G401.6 (cell line): Measurements from ENCODE around the gene ZNF565.
A peak's percentile ranks its signal among the peaks of the same experiment; 100 is the strongest.
"Not testable (repeated sequence)": the region's sequence is repeated elsewhere in the genome, so short reads cannot be mapped to it uniquely, and the experiment has no call there.

ENCODE experiments used
- FAIRE-seq: peaks from 2 replicates; lab custom pipeline; 2012; peaks lifted over from hg19 to GRCh38; lab: Jason Lieb, UNC

ZNF565 gene

DNA sequence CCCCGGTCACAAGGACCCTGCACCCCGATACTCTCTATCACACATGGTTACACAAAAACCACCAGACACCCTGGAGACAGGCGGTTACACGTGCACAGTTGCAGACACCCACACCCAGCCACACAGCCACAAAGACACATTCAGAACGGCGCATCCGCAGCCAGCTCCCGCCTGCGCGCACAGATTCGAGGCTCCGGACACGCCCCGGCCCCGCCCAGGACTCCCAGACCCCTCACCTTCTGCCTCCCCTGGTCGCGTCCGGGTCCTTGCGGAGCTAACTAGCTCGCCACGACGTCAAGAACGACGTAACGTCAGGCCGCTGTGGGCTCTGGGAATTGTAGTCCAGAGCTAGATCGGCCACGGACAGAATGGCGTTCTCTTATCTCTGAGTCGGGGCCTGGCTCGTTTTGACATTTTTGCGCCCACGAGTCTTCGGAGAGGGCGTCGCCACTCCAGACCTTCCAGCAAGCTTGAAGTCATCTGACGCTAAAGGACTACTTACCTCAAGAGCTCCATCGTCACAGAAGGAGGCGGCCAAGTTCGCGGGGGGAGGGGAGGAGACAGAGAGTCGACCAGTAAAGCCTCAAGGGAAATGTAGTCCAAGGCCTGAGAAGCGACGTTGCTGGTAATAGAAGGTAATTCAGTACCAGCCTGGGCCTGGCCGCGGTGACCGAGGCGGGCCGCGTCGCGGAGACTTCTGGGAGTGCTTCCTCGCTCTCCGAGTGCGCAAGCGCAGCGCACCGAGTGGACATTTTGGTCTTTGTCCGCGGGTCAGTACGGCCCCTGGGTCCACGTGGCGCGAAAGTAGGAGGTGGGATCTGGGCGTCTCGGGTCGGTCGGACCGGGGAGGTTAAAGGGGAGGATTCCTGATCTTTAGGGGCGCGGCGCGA, at the start of gene ZNF565, which contains the start of gene ZNF146:
TSS of gene ZNF565 (minus strand) at position 280 of the 890 bp plus-strand sequence. CDS start 12,680 bp downstream, outside the sequence.
TSS of gene ZNF146 (plus strand) at position 721 of the 890 bp plus-strand sequence. CDS start 21,335 bp downstream, outside the sequence.
- FAIRE-seq, result peak; percentile 96

DNA sequence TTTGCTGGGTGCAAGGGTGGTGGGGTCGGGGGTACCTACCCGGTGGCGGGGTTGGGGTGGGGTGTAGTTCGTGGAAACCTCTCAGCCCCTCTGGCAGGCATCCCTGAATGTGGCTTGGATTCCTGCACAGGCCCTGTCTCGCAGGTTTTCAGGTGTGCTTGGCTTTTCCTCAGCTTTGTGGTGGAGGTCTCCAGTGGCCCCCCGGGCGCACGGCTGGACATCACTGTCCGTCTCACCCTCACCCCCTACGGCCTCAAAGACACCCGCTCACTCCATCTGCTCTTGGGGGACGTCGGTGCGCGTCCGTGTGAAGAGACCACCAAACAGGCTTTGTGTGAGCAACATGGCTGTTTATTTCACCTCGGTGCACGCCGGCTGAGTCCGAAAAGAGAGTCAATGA, 44.7 kb upstream of the ZNF565 start:
- no peak for FAIRE-seq

DNA sequence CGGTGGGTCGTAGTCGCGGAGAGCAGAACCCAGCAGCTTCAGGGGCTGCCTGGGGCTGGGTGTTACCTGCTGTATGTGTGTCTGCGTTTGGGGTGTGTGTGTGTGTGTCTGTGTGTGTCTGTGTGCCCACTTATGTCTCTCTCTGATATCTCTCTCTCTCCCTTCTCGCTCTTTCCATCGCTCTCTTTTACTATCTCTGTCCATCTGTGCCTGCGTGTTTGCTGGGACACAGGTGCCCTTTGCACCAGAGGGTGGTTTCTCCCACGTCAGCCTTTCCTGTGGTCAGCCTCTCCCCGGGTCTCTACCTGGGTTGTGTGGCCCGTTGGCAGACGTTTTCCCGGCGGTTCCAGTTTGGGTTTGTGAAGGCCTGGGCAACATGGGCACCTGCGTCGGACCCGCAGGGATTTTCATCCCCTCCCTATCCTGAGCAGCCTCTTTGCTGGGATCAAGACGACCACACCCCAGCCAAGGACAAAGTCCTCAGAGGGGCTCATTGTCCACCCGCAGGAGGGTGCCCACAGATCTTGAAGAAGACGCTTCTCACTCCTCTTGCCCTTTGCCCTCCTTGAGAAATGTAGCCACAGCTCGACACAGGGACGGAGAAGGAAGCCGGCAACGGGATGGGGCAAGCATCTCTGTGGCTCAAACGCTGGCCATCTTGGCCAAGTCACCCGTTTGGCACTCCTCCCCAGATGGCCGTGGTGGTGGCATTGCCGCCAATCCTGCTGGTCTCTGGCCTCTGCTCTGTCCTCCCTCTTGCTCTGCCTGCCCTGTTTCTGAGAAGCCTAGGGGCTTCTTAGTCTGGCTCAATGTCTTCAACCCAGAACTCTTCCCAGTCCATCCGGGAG, 43.8 kb upstream of the ZNF565 start:
- no peak for FAIRE-seq

DNA sequence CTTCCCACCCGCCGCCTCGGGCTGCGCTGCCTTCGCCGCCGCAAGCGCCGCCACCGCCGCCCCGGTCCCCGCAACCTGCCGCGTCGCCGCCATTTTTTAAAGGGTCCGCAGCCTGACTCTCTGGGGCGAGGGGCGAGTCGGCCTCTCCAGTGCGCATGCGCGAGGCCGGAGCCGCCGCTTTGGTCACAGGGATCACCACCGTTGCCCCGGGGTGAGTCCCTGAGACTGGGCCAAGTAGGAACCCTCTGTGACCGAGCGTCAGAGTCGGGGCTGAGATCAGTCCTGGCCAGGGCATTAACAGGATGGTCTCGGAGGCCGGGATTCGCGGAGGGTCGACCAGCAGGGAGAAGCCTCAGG, 43.0 kb upstream of the ZNF565 start:
- FAIRE-seq, result no peak

DNA sequence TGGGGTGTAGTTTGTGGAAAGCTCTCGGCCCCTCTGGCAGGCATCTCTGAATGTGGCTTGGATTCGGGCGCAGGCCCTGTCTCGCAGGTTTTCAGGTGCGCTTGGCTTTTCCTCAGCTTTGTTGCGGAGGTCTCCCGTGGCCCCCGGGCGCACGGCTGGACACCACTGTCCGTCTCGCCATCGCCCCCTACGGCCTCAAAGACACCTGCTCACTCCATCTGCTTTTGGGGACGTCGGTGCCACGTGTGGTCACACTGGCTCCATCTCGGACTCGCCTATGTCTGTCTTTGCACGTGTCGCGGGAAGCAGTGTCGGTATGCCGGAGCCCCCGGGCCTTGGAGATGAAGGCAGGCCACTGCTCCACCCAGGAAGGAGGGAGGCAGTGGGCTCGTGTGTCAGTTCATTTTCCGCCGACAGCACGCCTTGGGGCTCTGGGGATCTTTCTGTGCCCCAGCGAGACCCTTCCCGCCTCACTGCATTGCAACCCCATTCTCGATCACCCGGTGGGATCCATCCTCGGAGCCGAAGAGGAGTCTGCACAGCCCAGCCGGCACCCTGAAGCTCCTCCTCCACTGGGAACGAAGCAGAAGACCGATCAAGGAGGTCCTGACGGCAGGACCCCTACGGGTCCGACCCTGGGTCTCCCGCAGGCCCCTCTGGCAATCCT, 42.5 kb upstream of the ZNF565 start:
- FAIRE-seq, result no peak

- no peak for FAIRE-seq
Measured at GRCh38 chr19:36256064-36256463, 41.6 kb upstream of the ZNF565 start.

GRCh38 chr19:36255316-36255715, 40.9 kb upstream of the ZNF565 start:
- no peak for FAIRE-seq

DNA sequence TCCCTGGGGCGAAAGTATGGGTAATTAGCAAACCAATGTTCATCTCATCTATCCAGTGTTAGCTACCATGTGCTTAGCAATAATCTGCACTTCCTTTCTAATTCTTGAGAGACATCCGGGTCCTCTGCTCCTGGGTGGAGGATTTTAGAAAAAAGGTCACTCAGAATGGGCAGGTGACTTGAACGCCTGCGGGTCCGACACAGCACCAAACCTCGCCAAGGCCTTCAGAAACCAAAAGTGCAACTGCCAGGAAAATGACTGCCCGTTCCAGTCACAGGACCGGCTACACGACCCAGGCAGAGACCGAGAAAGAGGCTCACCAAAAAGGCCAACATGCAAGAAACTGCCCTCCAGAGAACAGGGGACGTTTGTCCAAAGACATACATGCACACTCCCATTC, 40.4 kb upstream of the ZNF565 start:
- FAIRE-seq, result no peak

DNA sequence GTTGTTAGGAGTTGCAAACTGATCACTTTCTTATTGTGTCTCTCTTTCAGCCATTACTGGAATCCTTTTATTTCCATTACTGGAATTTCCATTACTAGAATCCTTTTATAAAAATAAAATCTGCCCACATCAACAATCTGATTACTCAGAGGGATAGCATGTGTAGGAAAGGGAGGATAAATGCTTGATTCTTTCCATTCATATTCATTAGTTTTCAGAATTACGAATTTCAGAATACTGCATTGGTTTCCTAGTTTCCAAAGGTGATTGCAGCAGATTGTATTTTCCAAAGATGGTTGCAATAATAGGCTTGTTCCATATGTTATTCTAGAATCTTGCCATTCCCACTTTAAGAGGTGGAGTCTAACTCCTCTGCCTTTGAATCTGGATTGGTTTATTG, 37.6 kb upstream of the ZNF565 start:
- FAIRE-seq, result no peak

DNA sequence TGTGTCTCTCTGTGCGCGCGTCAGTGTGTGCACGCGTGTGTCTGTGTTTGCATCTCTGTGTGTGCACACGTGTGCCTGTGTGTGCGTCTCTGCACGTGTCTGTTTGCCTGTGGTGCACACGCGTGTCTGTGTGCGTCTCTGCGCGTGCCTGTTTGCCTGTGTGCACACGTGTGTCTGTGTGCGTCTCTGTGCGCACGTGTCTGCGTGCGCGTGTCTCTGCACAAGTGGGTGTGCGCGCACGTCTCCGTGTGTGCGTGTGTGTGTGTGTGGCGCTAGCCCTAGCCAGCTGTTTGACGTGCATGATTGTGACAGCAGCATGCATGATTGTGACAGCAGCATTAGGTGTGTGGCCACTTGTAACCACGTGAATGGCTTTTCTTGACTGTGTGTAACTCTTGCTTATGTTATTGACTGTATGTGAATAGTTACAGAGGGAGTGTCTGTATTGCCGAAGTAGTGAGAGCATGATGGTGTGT, 31.6 kb upstream of the ZNF565 start:
- FAIRE-seq, result no peak

GRCh38 chr19:36245210-36246005, 30.9 kb upstream of the ZNF565 start:
- no peak for FAIRE-seq

DNA sequence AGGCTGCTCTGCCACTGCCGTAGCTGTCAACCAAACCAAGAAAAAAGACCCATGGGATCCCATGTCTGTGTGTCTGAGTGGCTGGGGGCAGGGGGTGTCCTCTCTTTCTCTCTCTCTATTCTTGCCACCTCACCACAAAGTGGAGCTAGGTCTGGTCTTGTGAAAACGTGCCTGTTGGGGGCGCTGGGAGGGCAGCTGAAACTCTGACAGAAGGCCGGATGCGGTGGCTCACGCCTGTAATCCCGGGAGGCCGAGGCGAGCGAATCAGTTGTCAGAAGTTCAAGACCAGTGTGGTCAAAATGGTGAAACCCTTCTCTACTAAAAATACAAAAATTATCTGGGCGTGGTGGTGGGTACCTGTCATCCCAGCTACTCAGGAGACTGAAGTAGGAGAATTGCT, 29.6 kb upstream of the ZNF565 start:
- no peak for FAIRE-seq

DNA sequence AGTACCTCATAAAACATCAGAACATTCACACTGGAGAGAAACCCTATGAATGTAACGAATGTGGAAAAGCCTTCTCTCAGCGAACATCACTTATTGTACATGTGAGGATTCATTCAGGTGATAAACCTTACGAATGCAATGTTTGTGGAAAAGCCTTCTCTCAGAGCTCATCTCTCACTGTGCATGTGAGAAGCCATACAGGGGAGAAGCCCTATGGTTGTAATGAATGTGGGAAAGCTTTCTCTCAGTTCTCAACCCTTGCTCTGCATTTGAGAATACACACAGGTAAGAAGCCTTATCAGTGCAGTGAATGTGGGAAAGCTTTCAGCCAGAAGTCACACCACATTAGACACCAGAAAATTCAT, 22.5 kb upstream of the ZNF565 start:
- no peak for FAIRE-seq

- FAIRE-seq, result no peak
Measured at GRCh38 chr19:36236304-36236945, 22.0 kb upstream of the ZNF565 start.

DNA sequence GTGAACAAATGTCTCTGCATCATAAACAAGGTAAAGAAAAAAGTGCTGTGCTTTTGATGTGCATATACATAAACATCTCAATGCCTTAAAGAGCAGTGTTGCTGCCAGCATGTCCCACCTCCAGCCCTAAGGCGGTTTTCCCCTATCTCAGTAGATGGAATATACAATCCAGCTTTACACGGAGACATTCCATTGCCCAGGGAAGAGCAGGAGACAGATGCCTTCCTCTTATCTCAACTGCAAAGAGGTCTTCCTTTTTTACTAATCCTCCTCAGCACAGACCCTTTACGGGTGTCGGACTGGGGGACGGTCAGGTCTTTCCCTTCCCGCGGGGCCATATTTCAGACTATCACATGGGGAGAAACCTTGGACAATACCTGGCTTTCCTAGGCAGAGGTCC, 19.2 kb upstream of the ZNF565 start:
- not testable (repeated sequence) for FAIRE-seq

DNA sequence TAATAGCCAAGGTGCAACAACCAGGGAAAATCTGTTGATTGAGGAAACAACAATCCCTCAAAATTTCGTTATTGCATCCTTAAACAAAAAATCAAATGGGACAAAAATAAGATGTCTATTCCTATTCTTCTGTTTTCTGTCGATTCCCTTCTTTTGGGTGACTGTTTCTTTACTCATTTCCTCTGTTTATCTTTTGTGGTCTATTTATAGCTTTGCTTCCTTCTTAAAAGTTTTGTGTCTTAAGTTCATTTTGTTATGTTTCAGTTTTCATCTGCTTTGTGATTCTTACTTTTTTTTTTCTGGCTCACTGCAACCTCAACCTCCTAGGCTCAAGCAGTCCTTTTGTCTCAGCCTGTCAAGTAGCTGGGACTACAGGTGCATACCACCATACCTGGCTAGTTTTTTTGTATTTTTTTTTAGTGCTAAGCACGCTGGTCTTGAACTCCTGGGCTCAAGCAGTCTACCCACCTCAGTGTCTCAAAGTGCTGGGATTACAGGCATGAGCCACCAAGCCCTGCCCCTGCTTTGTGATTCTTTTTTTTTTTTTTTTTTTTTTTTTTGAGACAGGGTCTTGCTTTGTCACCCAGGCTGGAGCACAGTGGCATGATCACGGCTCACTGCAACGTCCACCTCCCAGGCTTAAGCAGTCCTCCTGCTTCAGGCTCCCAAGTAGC, 10.9 kb upstream of the ZNF565 start:
- no peak for FAIRE-seq

- FAIRE-seq, result no peak
Measured at GRCh38 chr19:36222503-36222902, 8.0 kb upstream of the ZNF565 start.

GRCh38 chr19:36221474-36221873, 7.0 kb upstream of the ZNF565 start:
- FAIRE-seq, result no peak

DNA sequence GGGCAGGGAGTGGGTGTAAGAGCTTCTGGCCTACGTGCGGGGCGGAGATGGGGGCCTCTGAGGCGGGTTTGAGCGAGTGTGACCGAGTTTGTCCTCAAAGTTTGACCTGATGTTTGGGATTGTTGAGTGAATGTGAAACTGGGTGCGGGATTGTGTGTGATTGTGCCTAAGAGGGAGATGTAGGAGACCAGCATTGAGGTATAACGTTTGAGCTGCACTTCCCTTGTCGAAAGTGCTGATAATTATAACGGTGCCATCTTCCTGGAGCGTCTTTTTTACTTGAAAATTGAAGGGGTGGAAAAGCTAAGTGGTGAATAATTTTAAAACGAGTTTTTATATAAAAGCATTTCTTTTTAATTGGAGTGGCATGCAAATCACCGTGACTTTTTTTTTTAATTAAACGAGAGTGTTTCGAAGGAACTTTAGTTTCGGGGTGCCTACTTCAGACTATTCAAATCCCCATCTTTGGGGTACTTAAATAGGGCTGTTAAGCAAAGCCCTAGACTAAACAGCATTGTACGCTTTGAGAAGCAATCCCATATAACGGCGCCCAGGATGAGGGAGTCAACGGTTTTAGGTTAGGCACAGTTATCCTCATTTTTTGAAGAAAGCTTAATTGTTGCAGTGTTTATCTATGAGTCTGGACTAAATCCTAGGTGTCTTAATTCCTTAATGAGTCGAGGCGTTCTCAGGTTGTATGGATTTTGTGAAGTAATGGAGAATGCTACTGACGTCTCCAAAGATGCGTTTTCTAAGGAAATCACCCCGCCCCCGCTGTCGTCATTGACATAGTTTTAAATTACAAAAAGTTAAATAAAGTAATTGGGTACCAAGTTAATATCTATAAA, 1.0 kb upstream of the ZNF565 start:
- FAIRE-seq, result no peak

DNA sequence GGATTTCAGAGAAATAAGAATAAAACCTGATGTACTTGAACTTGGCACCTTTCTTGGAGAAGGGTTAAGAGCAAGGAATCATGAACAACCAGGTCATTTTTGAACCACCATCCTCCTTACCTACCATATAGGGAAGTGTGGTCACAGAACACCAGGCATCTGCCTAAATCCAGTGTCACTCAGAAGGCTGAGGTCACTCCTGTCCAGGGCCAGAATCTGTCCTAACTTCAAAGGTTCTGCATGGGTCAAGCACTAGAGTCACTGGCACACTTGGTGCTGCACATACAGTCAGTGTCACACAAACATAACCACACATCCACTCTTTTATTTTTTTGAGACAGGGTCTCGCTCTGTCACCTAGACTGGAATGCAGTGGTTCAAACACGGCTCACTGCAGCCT, 1.6 kb downstream of the ZNF565 start:
- FAIRE-seq, result no peak
